Measurements from ENCODE around the gene TSEN54.

TSEN54 gene

GRCh38 chr17:75544250-75544649, 27.9 kb downstream of the TSEN54 start:
- DNase-seq (ENCODE audit: low spot score), result no peak

GRCh38 chr17:75546181-75546580, 29.9 kb downstream of the TSEN54 start:
- no peak for DNase-seq (ENCODE audit: low spot score)

GRCh38 chr17:75547091-75547490, 30.8 kb downstream of the TSEN54 start:
- no peak for DNase-seq (ENCODE audit: low spot score)

- DNase-seq (ENCODE audit: low spot score), result no peak
Measured at GRCh38 chr17:75548813-75549212, 32.5 kb downstream of the TSEN54 start.

- DNase-seq (ENCODE audit: low spot score), result peak; percentile 85
Measured at GRCh38 chr17:75549246-75550138, 33.2 kb downstream of the TSEN54 start.

- no peak for DNase-seq (ENCODE audit: low spot score)
Measured at GRCh38 chr17:75550139-75550465, 33.8 kb downstream of the TSEN54 start.

GRCh38 chr17:75551266-75551665, 34.9 kb downstream of the TSEN54 start:
- no peak for DNase-seq (ENCODE audit: low spot score)

GRCh38 chr17:75552425-75553294, 36.3 kb downstream of the TSEN54 start:
- DNase-seq (ENCODE audit: low spot score), result no peak

GRCh38 chr17:75553295-75554110, 37.2 kb downstream of the TSEN54 start:
- no peak for DNase-seq (ENCODE audit: low spot score)

- no peak for DNase-seq (ENCODE audit: low spot score)
Measured at GRCh38 chr17:75555679-75556153, 39.4 kb downstream of the TSEN54 start.

- no peak for DNase-seq (ENCODE audit: low spot score)
Measured at GRCh38 chr17:75557075-75557851, 40.9 kb downstream of the TSEN54 start.

GRCh38 chr17:75557852-75558665, 41.7 kb downstream of the TSEN54 start:
- no peak for DNase-seq (ENCODE audit: low spot score)

GRCh38 chr17:75558666-75559530, 42.6 kb downstream of the TSEN54 start:
- DNase-seq (ENCODE audit: low spot score), result no peak

- no peak for DNase-seq (ENCODE audit: low spot score)
Measured at GRCh38 chr17:75559958-75560533, 43.7 kb downstream of the TSEN54 start.

GRCh38 chr17:75561927-75562603, 45.7 kb downstream of the TSEN54 start:
- no peak for DNase-seq (ENCODE audit: low spot score)

- DNase-seq (ENCODE audit: low spot score), result no peak
Measured at GRCh38 chr17:75563063-75563758, 46.9 kb downstream of the TSEN54 start.

GRCh38 chr17:75564195-75564594, 47.9 kb downstream of the TSEN54 start:
- DNase-seq (ENCODE audit: low spot score), result no peak

GRCh38 chr17:75565066-75565465, 48.7 kb downstream of the TSEN54 start:
- no peak for DNase-seq (ENCODE audit: low spot score)

Data from ecto neural progenitor cell (in vitro differentiated cells).